H1 (cell line): ENCODE data around the gene PITRM1. TPM values are rescaled to one million over a fixed set of nuclear protein-coding genes. Genes with fewer than 3 reads are reported as not detected.

Experiments used
- CTCF ChIA-PET: fragments of 300-600 bp; sonication (Branson Sonifier 250); formaldehyde crosslinking; loops from one replicate; lab custom pipeline; 2021; ENCODE audit not compliant: partially characterized antibody; lab: Charles Lee
- POLR2A ChIA-PET: fragments of 300-600 bp; sonication (Branson Sonifier 250); formaldehyde crosslinking; loops from one replicate; lab custom pipeline; 2021; ENCODE audit warnings: inconsistent platforms; ENCODE audit not compliant: partially characterized antibody; lab: Charles Lee
- DNase-seq, 2 experiments: peaks; one replicate each; pipeline versions ENCODE4 v3.0.0 to v3.0.0-alpha.2; 2010 to 2022; ENCODE audit warnings: low spot score in 2 of 2, low read depth in 1 of 2, mixed read lengths in 1 of 2
- FAIRE-seq: peaks from 2 replicates; lab custom pipeline; 2011; peaks lifted over from hg19 to GRCh38; lab: Jason Lieb, UNC
- H2AFZ ChIP-seq: 2 replicates; pipeline ENCODE4 v1.8.1; 2012; ENCODE audit warnings: low read length, inconsistent platforms
- H2AK5ac ChIP-seq: 2 replicates; pipeline ENCODE4 v1.6.1; 2013; ENCODE audit warnings: low read depth, low read length
- H2BK120ac ChIP-seq: replicated peaks from 2 replicates; pipeline ENCODE3; 2013; ENCODE audit warnings: low read depth, low read length, inconsistent platforms
- H2BK12ac ChIP-seq: 2 replicates; pipeline ENCODE4 v1.6.1; 2013; ENCODE audit warnings: low read depth, low read length
- H2BK15ac ChIP-seq: 2 replicates; pipeline ENCODE4 v1.6.1; 2013; ENCODE audit warnings: low read length
- H2BK20ac ChIP-seq: 2 replicates; pipeline ENCODE4 v1.6.1; 2013; ENCODE audit warnings: low read length
- H2BK5ac ChIP-seq: 2 replicates; pipeline ENCODE4 v1.6.1; 2013; ENCODE audit warnings: low read depth, low read length
- H3K14ac ChIP-seq: 2 replicates; pipeline ENCODE4 v1.6.1; 2013; ENCODE audit warnings: inconsistent platforms; ENCODE audit not compliant: insufficient read length
- H3K18ac ChIP-seq: 2 replicates; pipeline ENCODE4 v1.6.1; 2013; ENCODE audit warnings: low read length; ENCODE audit errors: extremely low read depth
- H3K23ac ChIP-seq: 2 replicates; pipeline ENCODE4 v1.6.1; 2013; ENCODE audit warnings: inconsistent platforms; ENCODE audit not compliant: insufficient read length
- H3K23me2 ChIP-seq: 2 replicates; pipeline ENCODE4 v1.6.1; 2013; ENCODE audit warnings: low read depth, low read length
- H3K27ac ChIP-seq: 2 replicates; pipeline ENCODE4 v1.6.1; 2011; ENCODE audit warnings: low read depth, low read length, inconsistent platforms
- H3K27me3 ChIP-seq, 4 experiments: replicated peaks in 1 of 4; 1 replicate in 1 of 4; 2 replicates in 3 of 4; pipeline versions ENCODE4 v1.6.1 to v1.8.1; 2011 to 2013; ENCODE audit warnings: low read length in 3 of 4, mild to moderate bottlenecking in 3 of 4, inconsistent platforms in 2 of 4, mixed read lengths in 2 of 4, moderate library complexity in 1 of 4; ENCODE audit not compliant: control insufficient read depth in 3 of 4, insufficient read depth in 3 of 4; ENCODE audit errors: extremely low read depth in 1 of 4
- H3K36me3 ChIP-seq, 4 experiments: 2 replicates each; pipeline versions ENCODE4 v1.6.1 to v1.8.1; 2011 to 2013; ENCODE audit warnings: mild to moderate bottlenecking in 4 of 4, low read length in 3 of 4, moderate library complexity in 2 of 4, control low read depth in 1 of 4, inconsistent platforms in 1 of 4; ENCODE audit not compliant: insufficient read depth in 4 of 4, control insufficient read depth in 2 of 4
- H3K4ac ChIP-seq: replicated peaks from 2 replicates; pipeline ENCODE3; 2013; ENCODE audit warnings: low read length, low read depth, mixed read lengths, inconsistent platforms; ENCODE audit not compliant: insufficient read length
- H3K4me1 ChIP-seq, 4 experiments: replicated peaks in 1 of 4; 1 replicate in 1 of 4; 2 replicates in 3 of 4; pipeline versions ENCODE4 v1.6.1 to v1.8.1; 2011 to 2013; ENCODE audit warnings: low read length in 3 of 4, inconsistent platforms in 2 of 4, mixed read lengths in 1 of 4; ENCODE audit not compliant: insufficient read depth in 4 of 4, control insufficient read depth in 3 of 4
- H3K4me2 ChIP-seq, 2 experiments: 2 replicates each; pipeline versions ENCODE4 v1.6.1 to v1.8.1; 2011 to 2013; ENCODE audit warnings: low read depth in 2 of 2, low read length in 2 of 2, control low read depth in 1 of 2, inconsistent platforms in 1 of 2, mild to moderate bottlenecking in 1 of 2; ENCODE audit not compliant: insufficient read depth in 1 of 2
- H3K4me3 ChIP-seq, 4 experiments: fragments of 200-600, 300-600 bp in 1 of 4; sonication (generic), shearing (Covaris generic), sonication (Bioruptor Twin) in 1 of 4; 2 replicates each; pipeline versions ENCODE4 v1.5.1 to v1.8.1; 2011 to 2016; ENCODE audit warnings: low read length in 4 of 4, low read depth in 3 of 4, control low read depth in 2 of 4, inconsistent platforms in 2 of 4, mild to moderate bottlenecking in 2 of 4, mixed read lengths in 1 of 4, moderate library complexity in 1 of 4; ENCODE audit not compliant: insufficient read depth in 2 of 4; ENCODE audit errors: extremely low read depth in 1 of 4
- H3K56ac ChIP-seq: replicated peaks from 2 replicates; pipeline ENCODE3; 2013; ENCODE audit warnings: low read depth, mild to moderate bottlenecking, mixed read lengths, low read length, inconsistent platforms; ENCODE audit not compliant: insufficient read length
- H3K79me1 ChIP-seq: 2 replicates; pipeline ENCODE4 v1.6.1; 2013; ENCODE audit warnings: low read depth, low read length, control low read depth
- H3K79me2 ChIP-seq, 2 experiments: 2 replicates each; pipeline versions ENCODE4 v1.6.1 to v1.8.1; 2012 to 2013; ENCODE audit warnings: low read length in 2 of 2, mild to moderate bottlenecking in 2 of 2, inconsistent platforms in 1 of 2; ENCODE audit not compliant: insufficient read depth in 2 of 2, control insufficient read depth in 1 of 2
- H3K9ac ChIP-seq, 4 experiments: replicated peaks in 1 of 4; 1 replicate in 1 of 4; 2 replicates in 3 of 4; pipeline versions ENCODE4 v1.6.1 to v1.8.1; 2011 to 2013; ENCODE audit warnings: low read depth in 3 of 4, low read length in 3 of 4, control low read depth in 2 of 4, mild to moderate bottlenecking in 2 of 4, moderate library complexity in 2 of 4, inconsistent platforms in 1 of 4; ENCODE audit errors: extremely low read depth in 1 of 4
- H3K9me3 ChIP-seq, 2 experiments: 2 replicates each; pipeline versions ENCODE4 v1.6.1 to v1.8.1; 2012 to 2013; ENCODE audit warnings: mild to moderate bottlenecking in 2 of 2, moderate library complexity in 2 of 2, control low read depth in 1 of 2, inconsistent platforms in 1 of 2, low read depth in 1 of 2, low read length in 1 of 2, mixed read lengths in 1 of 2; ENCODE audit not compliant: insufficient read depth in 2 of 2
- H4K20me1 ChIP-seq, 2 experiments: replicated peaks in 1 of 2; 2 replicates each; pipeline versions ENCODE3 to v1.8.1; 2011 to 2013; ENCODE audit warnings: inconsistent platforms in 2 of 2, low read length in 2 of 2, mild to moderate bottlenecking in 1 of 2; ENCODE audit not compliant: insufficient read depth in 2 of 2, control insufficient read depth in 1 of 2
- H4K5ac ChIP-seq: 2 replicates; pipeline ENCODE4 v1.6.1; 2013; ENCODE audit warnings: low read length, low read depth, mixed read lengths, inconsistent platforms; ENCODE audit not compliant: insufficient read length
- H4K8ac ChIP-seq: 2 replicates; pipeline ENCODE4 v1.8.0; 2013; ENCODE audit warnings: mild to moderate bottlenecking, moderate library complexity, low read length, inconsistent platforms; ENCODE audit not compliant: insufficient read depth; ENCODE audit errors: extremely low read depth
- H4K91ac ChIP-seq: replicated peaks from 2 replicates; pipeline ENCODE3; 2013; ENCODE audit warnings: low read length, mixed read lengths, inconsistent platforms; ENCODE audit not compliant: insufficient read length
- BCL11A ChIP-seq, 2 experiments: IDR thresholded peaks; one replicate each; pipeline ENCODE4 v1.6.1; 2011; ENCODE audit warnings: low read depth in 2 of 2, low read length in 2 of 2, mild to moderate bottlenecking in 2 of 2
- GABPA ChIP-seq: IDR thresholded peaks from 2 replicates; pipeline ENCODE4 v1.6.1; 2011; ENCODE audit warnings: mild to moderate bottlenecking, low read length, moderate library complexity, borderline replicate concordance; ENCODE audit not compliant: insufficient read depth
- JUND ChIP-seq: IDR thresholded peaks from 2 replicates; pipeline ENCODE4 v1.6.1; 2011; ENCODE audit warnings: mild to moderate bottlenecking, improper control_type of control experiment, low read length
- KDM1A ChIP-seq: fragments of 200-600, 300-600 bp; sonication (generic); IDR thresholded peaks from 2 replicates; pipeline ENCODE4 v1.7.1; 2016; ENCODE audit warnings: mild to moderate bottlenecking, low read length, borderline replicate concordance
- KDM4A ChIP-seq: IDR thresholded peaks from one replicate; pipeline ENCODE4 v1.7.1; 2012; ENCODE audit warnings: low read depth, mild to moderate bottlenecking, moderate library complexity, low read length, inconsistent platforms; ENCODE audit not compliant: severe bottlenecking
- KDM5A ChIP-seq: fragments of 200-600 bp; IDR thresholded peaks from 2 replicates; pipeline ENCODE4 v1.7.1; 2012; ENCODE audit warnings: mild to moderate bottlenecking, low read length, inconsistent platforms, mixed read lengths
- SIRT6 ChIP-seq: IDR thresholded peaks from one replicate; pipeline ENCODE4 v1.7.1; 2012; ENCODE audit warnings: low read length, inconsistent platforms
- SP4 ChIP-seq: IDR thresholded peaks from 2 replicates; pipeline ENCODE4 v1.6.1; 2012; ENCODE audit warnings: low read length, inconsistent platforms
- SRF ChIP-seq: IDR thresholded peaks from 2 replicates; pipeline ENCODE4 v1.6.1; 2011; ENCODE audit warnings: mild to moderate bottlenecking, low read depth, low read length, moderate library complexity
- TAF1 ChIP-seq: IDR thresholded peaks from 2 replicates; pipeline ENCODE4 v1.6.1; 2011; ENCODE audit warnings: mild to moderate bottlenecking, low read depth, low read length
- WGBS, 2 experiments: shearing (Covaris generic) in 1 of 2; methylation state at CpG; one replicate each; pipeline versions ENCODE4 v1.1.6 to v1.1.7; 2013 to 2015; ENCODE audit warnings: low lambda C conversion rate in 2 of 2, mixed read lengths in 2 of 2, inconsistent platforms in 1 of 2, low coverage in 1 of 2, missing lambda C conversion rate in 1 of 2; ENCODE audit not compliant: insufficient replicate concordance in 2 of 2, insufficient coverage in 1 of 2, insufficient read length in 1 of 2; ENCODE audit errors: extremely low coverage in 1 of 2, missing lambda C conversion rate in 1 of 2; 5-methylcytosine and 5-hydroxymethylcytosine counted together
- polyA plus RNA-seq, 7 experiments: library from polyadenylated mRNA; depleted of rRNA in 3 of 7; stranded (reverse) in 5 of 7; unstranded in 2 of 7; fragments of >200 nt in 5 of 7; fragments of 200-250 nt in 2 of 7; gene quantifications; 1 replicate in 5 of 7; 2 replicates in 1 of 7; 4 replicates in 1 of 7; pipeline versions ENCODE4 v1.2.1 to v1.2.3, GENCODE V29; 2011 to 2013; ENCODE audit warnings: missing spikeins in 2 of 7, mixed read lengths in 2 of 7
- total RNA-seq: library from RNA; stranded (reverse); fragmentation: NEBNext Ultra II Directional; extraction: Animal tissue kit (Norgen Biotek cat#: 25700); gene quantifications from 2 replicates; pipeline ENCODE4 v1.2.1, GENCODE V29; 2021
- TF ChIP-seq, protein P1 (sequence below): IDR thresholded peaks from 2 replicates; pipeline ENCODE4 v1.6.1; 2011; ENCODE audit warnings: low read length, improper control_type of control experiment
- TF ChIP-seq, protein P2 (sequence below): IDR thresholded peaks from 2 replicates; pipeline ENCODE4 v1.6.1; 2012; ENCODE audit warnings: inconsistent platforms

The PITRM1 gene
- total and polyA plus RNA-seq, 2 of the 8 experiments (the other 6 are each of a cell fraction or from before 2014, with no cell fraction given) = 18.6 to 31.5 TPM

DNA sequence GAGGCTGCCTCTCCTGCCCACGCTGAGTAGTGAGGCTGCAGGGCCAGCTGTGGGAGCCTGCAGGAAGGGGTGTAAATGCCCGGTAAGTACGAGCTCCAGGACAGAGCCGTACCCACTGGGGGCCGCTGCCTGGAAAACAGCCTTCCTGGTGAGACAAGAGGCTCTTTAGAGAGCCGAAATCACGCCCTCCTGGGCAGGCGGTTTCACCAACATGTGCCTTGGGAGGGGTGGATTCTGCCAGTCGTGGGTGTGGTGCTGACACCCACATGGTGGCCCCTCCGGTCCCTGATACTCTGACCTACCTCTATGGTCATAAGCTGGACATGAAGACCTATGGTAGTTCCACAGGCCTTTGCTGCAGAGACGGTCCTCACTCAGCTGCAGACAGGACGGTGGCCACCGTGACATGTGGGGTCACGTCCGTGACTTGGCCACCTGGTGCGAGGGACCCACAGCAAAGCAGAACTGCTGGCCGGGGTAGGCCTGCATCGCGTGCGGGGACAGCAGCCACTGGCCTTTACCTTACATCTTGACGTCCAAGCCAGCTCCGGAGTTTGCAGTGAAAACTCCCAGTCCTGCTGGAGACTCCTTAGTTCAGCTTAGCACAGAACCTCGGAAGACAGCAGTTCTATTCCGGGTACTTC, 46.9 kb downstream of the PITRM1 start:
- Histone ChIP-seq H4K8ac (peak overlapping the region; percentile 51), H2BK15ac (no peak overlapping the region), H3K4me2 (no peak overlapping the region), H3K79me1 (no peaks in the 10 kb centered on the region; the same call in 1 of the 2 replicates), H2AFZ (no peak overlapping the region), H3K9me3 (no peaks in the 10 kb centered on the region; a peak in 1 of 4 replicates), H2BK5ac (no peak overlapping the region), H2AK5ac (no peak overlapping the region), H3K4ac (no peak overlapping the region), H3K36me3 (peaks cover 4 to 64% (median 40%) of the 10 kb centered on the region in 4 experiments; a peak in 7 of 8 replicates), H3K18ac (no peak overlapping the region), H2BK120ac (no peak overlapping the region), H3K23ac (no peak overlapping the region), H3K4me3 (no peak overlapping the region), H3K27ac (no peak overlapping the region), H2BK12ac (no peak overlapping the region), H2BK20ac (no peak overlapping the region), H3K23me2 (no peaks in the 10 kb centered on the region), H4K5ac (no peak overlapping the region), H3K9ac (no peak overlapping the region), H3K14ac (no peak overlapping the region), H3K4me1 (no peaks in the 10 kb centered on the region), H4K91ac (no peak overlapping the region), H3K56ac (no peak overlapping the region), H3K79me2 (no peaks in the 10 kb centered on the region), H4K20me1 (peaks cover 5 to 7% of the 10 kb centered on the region in 2 experiments), H3K27me3 (no peaks in the 10 kb centered on the region)
- ChIA-PET CTCF (interaction anchor here (0.7 to 1.5 kb wide), 3 partner anchors 8 to 82 kb away, joined by 3 to 4 read pairs (median 3); no protein-coding TSS in a partner anchor), POLR2A (interaction anchor here (1.3 to 1.7 kb wide), 2 partner anchors 10 to 23 kb away, joined by 3 to 5 read pairs; no protein-coding TSS in a partner anchor)
- DNase-seq = no peak
- 87% methylated on average over 24 of the region's 24 CpGs; no CpG with 5 or more reads in 1 of the 2 experiments for WGBS, 2 experiments
- no peak for FAIRE-seq
- TF ChIP-seq SIRT6 = no peak
- TF ChIP-seq TAF1 = no peak
- TF ChIP-seq SRF = no peak
- TF ChIP-seq, protein P1, sequence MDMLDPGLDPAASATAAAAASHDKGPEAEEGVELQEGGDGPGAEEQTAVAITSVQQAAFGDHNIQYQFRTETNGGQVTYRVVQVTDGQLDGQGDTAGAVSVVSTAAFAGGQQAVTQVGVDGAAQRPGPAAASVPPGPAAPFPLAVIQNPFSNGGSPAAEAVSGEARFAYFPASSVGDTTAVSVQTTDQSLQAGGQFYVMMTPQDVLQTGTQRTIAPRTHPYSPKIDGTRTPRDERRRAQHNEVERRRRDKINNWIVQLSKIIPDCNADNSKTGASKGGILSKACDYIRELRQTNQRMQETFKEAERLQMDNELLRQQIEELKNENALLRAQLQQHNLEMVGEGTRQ = no peak
- no peak for TF ChIP-seq KDM4A
- TF ChIP-seq SP4 = no peak
- TF ChIP-seq BCL11A (IDR thresholded peaks at IDR 0.05; ENCODE audit: low read depth in 2 of 2, low read length in 2 of 2) = no peak
- no peak for TF ChIP-seq JUND
- TF ChIP-seq, protein P2, sequence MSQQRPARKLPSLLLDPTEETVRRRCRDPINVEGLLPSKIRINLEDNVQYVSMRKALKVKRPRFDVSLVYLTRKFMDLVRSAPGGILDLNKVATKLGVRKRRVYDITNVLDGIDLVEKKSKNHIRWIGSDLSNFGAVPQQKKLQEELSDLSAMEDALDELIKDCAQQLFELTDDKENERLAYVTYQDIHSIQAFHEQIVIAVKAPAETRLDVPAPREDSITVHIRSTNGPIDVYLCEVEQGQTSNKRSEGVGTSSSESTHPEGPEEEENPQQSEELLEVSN = no peak
- no peak for TF ChIP-seq GABPA
- TF ChIP-seq KDM5A = no peak
- TF ChIP-seq KDM1A = no peak
